H1 (cell line): ENCODE measurements around the gene SSTR5. TPM values are rescaled to one million over a fixed set of nuclear protein-coding genes. Genes with fewer than 3 reads are reported as not detected.

Source experiments
- CTCF ChIA-PET: fragments of 300-600 bp; sonication (Branson Sonifier 250); formaldehyde crosslinking; loops from one replicate; lab custom pipeline; 2021; ENCODE audit not compliant: partially characterized antibody; lab: Charles Lee
- POLR2A ChIA-PET: fragments of 300-600 bp; sonication (Branson Sonifier 250); formaldehyde crosslinking; loops from one replicate; lab custom pipeline; 2021; ENCODE audit warnings: inconsistent platforms; ENCODE audit not compliant: partially characterized antibody; lab: Charles Lee
- DNase-seq, 2 experiments: peaks; one replicate each; pipeline versions ENCODE4 v3.0.0 to v3.0.0-alpha.2; 2010 to 2022; ENCODE audit warnings: low spot score in 2 of 2, low read depth in 1 of 2, mixed read lengths in 1 of 2
- FAIRE-seq: peaks from 2 replicates; lab custom pipeline; 2011; peaks lifted over from hg19 to GRCh38; lab: Jason Lieb, UNC
- H2AFZ ChIP-seq: 2 replicates; pipeline ENCODE4 v1.8.1; 2012; ENCODE audit warnings: low read length, inconsistent platforms
- H2AK5ac ChIP-seq: 2 replicates; pipeline ENCODE4 v1.6.1; 2013; ENCODE audit warnings: low read depth, low read length
- H2BK120ac ChIP-seq: replicated peaks from 2 replicates; pipeline ENCODE3; 2013; ENCODE audit warnings: low read depth, low read length, inconsistent platforms
- H2BK12ac ChIP-seq: 2 replicates; pipeline ENCODE4 v1.6.1; 2013; ENCODE audit warnings: low read depth, low read length
- H2BK15ac ChIP-seq: 2 replicates; pipeline ENCODE4 v1.6.1; 2013; ENCODE audit warnings: low read length
- H2BK20ac ChIP-seq: 2 replicates; pipeline ENCODE4 v1.6.1; 2013; ENCODE audit warnings: low read length
- H2BK5ac ChIP-seq: 2 replicates; pipeline ENCODE4 v1.6.1; 2013; ENCODE audit warnings: low read depth, low read length
- H3K14ac ChIP-seq: 2 replicates; pipeline ENCODE4 v1.6.1; 2013; ENCODE audit warnings: inconsistent platforms; ENCODE audit not compliant: insufficient read length
- H3K18ac ChIP-seq: 2 replicates; pipeline ENCODE4 v1.6.1; 2013; ENCODE audit warnings: low read length; ENCODE audit errors: extremely low read depth
- H3K23ac ChIP-seq: 2 replicates; pipeline ENCODE4 v1.6.1; 2013; ENCODE audit warnings: inconsistent platforms; ENCODE audit not compliant: insufficient read length
- H3K23me2 ChIP-seq: 2 replicates; pipeline ENCODE4 v1.6.1; 2013; ENCODE audit warnings: low read depth, low read length
- H3K27ac ChIP-seq: 2 replicates; pipeline ENCODE4 v1.6.1; 2011; ENCODE audit warnings: low read depth, low read length, inconsistent platforms
- H3K27me3 ChIP-seq, 4 experiments: replicated peaks in 1 of 4; 1 replicate in 1 of 4; 2 replicates in 3 of 4; pipeline versions ENCODE4 v1.6.1 to v1.8.1; 2011 to 2013; ENCODE audit warnings: low read length in 3 of 4, mild to moderate bottlenecking in 3 of 4, inconsistent platforms in 2 of 4, mixed read lengths in 2 of 4, moderate library complexity in 1 of 4; ENCODE audit not compliant: control insufficient read depth in 3 of 4, insufficient read depth in 3 of 4; ENCODE audit errors: extremely low read depth in 1 of 4
- H3K36me3 ChIP-seq, 4 experiments: 2 replicates each; pipeline versions ENCODE4 v1.6.1 to v1.8.1; 2011 to 2013; ENCODE audit warnings: mild to moderate bottlenecking in 4 of 4, low read length in 3 of 4, moderate library complexity in 2 of 4, control low read depth in 1 of 4, inconsistent platforms in 1 of 4; ENCODE audit not compliant: insufficient read depth in 4 of 4, control insufficient read depth in 2 of 4
- H3K4ac ChIP-seq: replicated peaks from 2 replicates; pipeline ENCODE3; 2013; ENCODE audit warnings: low read length, low read depth, mixed read lengths, inconsistent platforms; ENCODE audit not compliant: insufficient read length
- H3K4me1 ChIP-seq, 4 experiments: replicated peaks in 1 of 4; 1 replicate in 1 of 4; 2 replicates in 3 of 4; pipeline versions ENCODE4 v1.6.1 to v1.8.1; 2011 to 2013; ENCODE audit warnings: low read length in 3 of 4, inconsistent platforms in 2 of 4, mixed read lengths in 1 of 4; ENCODE audit not compliant: insufficient read depth in 4 of 4, control insufficient read depth in 3 of 4
- H3K4me2 ChIP-seq, 2 experiments: 2 replicates each; pipeline versions ENCODE4 v1.6.1 to v1.8.1; 2011 to 2013; ENCODE audit warnings: low read depth in 2 of 2, low read length in 2 of 2, control low read depth in 1 of 2, inconsistent platforms in 1 of 2, mild to moderate bottlenecking in 1 of 2; ENCODE audit not compliant: insufficient read depth in 1 of 2
- H3K4me3 ChIP-seq, 4 experiments: fragments of 200-600, 300-600 bp in 1 of 4; sonication (generic), shearing (Covaris generic), sonication (Bioruptor Twin) in 1 of 4; 2 replicates each; pipeline versions ENCODE4 v1.5.1 to v1.8.1; 2011 to 2016; ENCODE audit warnings: low read length in 4 of 4, low read depth in 3 of 4, control low read depth in 2 of 4, inconsistent platforms in 2 of 4, mild to moderate bottlenecking in 2 of 4, mixed read lengths in 1 of 4, moderate library complexity in 1 of 4; ENCODE audit not compliant: insufficient read depth in 2 of 4; ENCODE audit errors: extremely low read depth in 1 of 4
- H3K56ac ChIP-seq: replicated peaks from 2 replicates; pipeline ENCODE3; 2013; ENCODE audit warnings: low read depth, mild to moderate bottlenecking, mixed read lengths, low read length, inconsistent platforms; ENCODE audit not compliant: insufficient read length
- H3K79me1 ChIP-seq: 2 replicates; pipeline ENCODE4 v1.6.1; 2013; ENCODE audit warnings: low read depth, low read length, control low read depth
- H3K79me2 ChIP-seq, 2 experiments: 2 replicates each; pipeline versions ENCODE4 v1.6.1 to v1.8.1; 2012 to 2013; ENCODE audit warnings: low read length in 2 of 2, mild to moderate bottlenecking in 2 of 2, inconsistent platforms in 1 of 2; ENCODE audit not compliant: insufficient read depth in 2 of 2, control insufficient read depth in 1 of 2
- H3K9ac ChIP-seq, 4 experiments: replicated peaks in 1 of 4; 1 replicate in 1 of 4; 2 replicates in 3 of 4; pipeline versions ENCODE4 v1.6.1 to v1.8.1; 2011 to 2013; ENCODE audit warnings: low read depth in 3 of 4, low read length in 3 of 4, control low read depth in 2 of 4, mild to moderate bottlenecking in 2 of 4, moderate library complexity in 2 of 4, inconsistent platforms in 1 of 4; ENCODE audit errors: extremely low read depth in 1 of 4
- H3K9me3 ChIP-seq, 2 experiments: 2 replicates each; pipeline versions ENCODE4 v1.6.1 to v1.8.1; 2012 to 2013; ENCODE audit warnings: mild to moderate bottlenecking in 2 of 2, moderate library complexity in 2 of 2, control low read depth in 1 of 2, inconsistent platforms in 1 of 2, low read depth in 1 of 2, low read length in 1 of 2, mixed read lengths in 1 of 2; ENCODE audit not compliant: insufficient read depth in 2 of 2
- H4K20me1 ChIP-seq, 2 experiments: replicated peaks in 1 of 2; 2 replicates each; pipeline versions ENCODE3 to v1.8.1; 2011 to 2013; ENCODE audit warnings: inconsistent platforms in 2 of 2, low read length in 2 of 2, mild to moderate bottlenecking in 1 of 2; ENCODE audit not compliant: insufficient read depth in 2 of 2, control insufficient read depth in 1 of 2
- H4K5ac ChIP-seq: 2 replicates; pipeline ENCODE4 v1.6.1; 2013; ENCODE audit warnings: low read length, low read depth, mixed read lengths, inconsistent platforms; ENCODE audit not compliant: insufficient read length
- H4K8ac ChIP-seq: 2 replicates; pipeline ENCODE4 v1.8.0; 2013; ENCODE audit warnings: mild to moderate bottlenecking, moderate library complexity, low read length, inconsistent platforms; ENCODE audit not compliant: insufficient read depth; ENCODE audit errors: extremely low read depth
- H4K91ac ChIP-seq: replicated peaks from 2 replicates; pipeline ENCODE3; 2013; ENCODE audit warnings: low read length, mixed read lengths, inconsistent platforms; ENCODE audit not compliant: insufficient read length
- EGR1 ChIP-seq: IDR thresholded peaks from 2 replicates; pipeline ENCODE4 v1.6.1; 2011; ENCODE audit warnings: low read depth, low read length, borderline replicate concordance
- JUND ChIP-seq: IDR thresholded peaks from 2 replicates; pipeline ENCODE4 v1.6.1; 2011; ENCODE audit warnings: mild to moderate bottlenecking, improper control_type of control experiment, low read length
- POLR2A ChIP-seq, 2 experiments: IDR thresholded peaks; 1 replicate in 1 of 2; 2 replicates in 1 of 2; pipeline ENCODE4 v1.6.1; 2011; ENCODE audit warnings: low read depth in 2 of 2, low read length in 2 of 2, mild to moderate bottlenecking in 2 of 2; ENCODE audit errors: control extremely low read depth in 1 of 2
- RBBP5 ChIP-seq: IDR thresholded peaks from 2 replicates; pipeline ENCODE4 v1.7.1; 2012; ENCODE audit warnings: low read depth, mild to moderate bottlenecking, inconsistent platforms, low read length, moderate library complexity, borderline replicate concordance
- YY1 ChIP-seq: IDR thresholded peaks from 2 replicates; pipeline ENCODE4 v1.6.1; 2011; ENCODE audit warnings: low read depth, mild to moderate bottlenecking, low read length
- WGBS, 2 experiments: shearing (Covaris generic) in 1 of 2; methylation state at CpG; one replicate each; pipeline versions ENCODE4 v1.1.6 to v1.1.7; 2013 to 2015; ENCODE audit warnings: low lambda C conversion rate in 2 of 2, mixed read lengths in 2 of 2, inconsistent platforms in 1 of 2, low coverage in 1 of 2, missing lambda C conversion rate in 1 of 2; ENCODE audit not compliant: insufficient replicate concordance in 2 of 2, insufficient coverage in 1 of 2, insufficient read length in 1 of 2; ENCODE audit errors: extremely low coverage in 1 of 2, missing lambda C conversion rate in 1 of 2; 5-methylcytosine and 5-hydroxymethylcytosine counted together
- polyA plus RNA-seq, 7 experiments: library from polyadenylated mRNA; depleted of rRNA in 3 of 7; stranded (reverse) in 5 of 7; unstranded in 2 of 7; fragments of >200 nt in 5 of 7; fragments of 200-250 nt in 2 of 7; gene quantifications; 1 replicate in 5 of 7; 2 replicates in 1 of 7; 4 replicates in 1 of 7; pipeline versions ENCODE4 v1.2.1 to v1.2.3, GENCODE V29; 2011 to 2013; ENCODE audit warnings: missing spikeins in 2 of 7, mixed read lengths in 2 of 7
- total RNA-seq: library from RNA; stranded (reverse); fragmentation: NEBNext Ultra II Directional; extraction: Animal tissue kit (Norgen Biotek cat#: 25700); gene quantifications from 2 replicates; pipeline ENCODE4 v1.2.1, GENCODE V29; 2021

The SSTR5 gene
- total and polyA plus RNA-seq, 2 of the 8 experiments (the other 6 are each of a cell fraction or from before 2014, with no cell fraction given): 0.56 to 0.60 TPM

- no peak overlapping the region for H3K23ac ChIP-seq
- H3K4me3 ChIP-seq: no peak overlapping the region
- H3K4ac ChIP-seq: no peak overlapping the region
- peaks cover 0 to 11% (median 2%) of the 10 kb centered on the region in 4 experiments; a peak in 4 of 7 replicates for H3K4me1 ChIP-seq
- H3K79me2 ChIP-seq: no peaks in the 10 kb centered on the region
- H3K23me2 ChIP-seq: peaks cover 23% of the 10 kb centered on the region; the same call in 1 of the 2 replicates
- H3K9me3 ChIP-seq: peaks cover 8 to 15% of the 10 kb centered on the region in 2 experiments; a peak in 3 of 4 replicates
- H4K8ac ChIP-seq: no peak overlapping the region; the same call in 1 of the 2 replicates
- H3K27ac ChIP-seq: no peak overlapping the region
- WGBS, 2 experiments: 70% methylated on average over 17 of the region's 21 CpGs; no CpG with 5 or more reads in 1 of the 2 experiments
- no peak overlapping the region for H2BK120ac ChIP-seq
- no peaks in the 10 kb centered on the region for H3K79me1 ChIP-seq
- CTCF ChIA-PET: interaction anchor here (0.9 kb wide), 1 partner anchor 223 kb away, joined by 5 read pairs; no protein-coding TSS in a partner anchor
- H2BK20ac ChIP-seq: no peak overlapping the region
- no peak overlapping the region for H2BK15ac ChIP-seq
- no peak overlapping the region for H2BK5ac ChIP-seq
- POLR2A ChIA-PET: no interaction called here
- H3K9ac ChIP-seq: no peak overlapping the region
- no peak overlapping the region for H3K4me2 ChIP-seq
- H3K27me3 ChIP-seq: no peaks in the 10 kb centered on the region
- peaks cover 0 to 13% of the 10 kb centered on the region in 2 experiments for H4K20me1 ChIP-seq
- H3K56ac ChIP-seq: no peak overlapping the region
- H2AFZ ChIP-seq: no peak overlapping the region; the same call in 1 of the 2 replicates
- no peak overlapping the region for H4K5ac ChIP-seq
- H2AK5ac ChIP-seq: no peak overlapping the region
- no peak overlapping the region for H3K14ac ChIP-seq
- H3K18ac ChIP-seq: no peak overlapping the region
- TF ChIP-seq POLR2A (IDR thresholded peaks at IDR 0.05; ENCODE audit: control extremely low read depth in 1 of 2, low read depth in 2 of 2, low read length in 2 of 2) (no peak), EGR1 (no peak), YY1 (no peak), JUND (0 out of 2 replicates have a peak, but pooled peaks have one; percentile 6), RBBP5 (no peak)
- DNase-seq (no peak), FAIRE-seq (no peak)
- no peaks in the 10 kb centered on the region for H3K36me3 ChIP-seq
- no peak overlapping the region for H4K91ac ChIP-seq
- no peak overlapping the region for H2BK12ac ChIP-seq
These were observed 35.7 kb upstream of the SSTR5 start for GRCh38 chr16:1036726-1037393.
